ENCODE data around the gene IFT74. TPM values are rescaled to one million over a fixed set of nuclear protein-coding genes. Genes with fewer than 3 reads are reported as not detected.

IFT74 gene
- total RNA-seq, 1 experiment from 2014 or later = 15.2 TPM

- DNase-seq (ENCODE audit: low spot score) (no peak), ATAC-seq (peak; percentile 13; the same call in 1 of the 2 replicates)
- ChIA-PET POLR2A (no interaction called here), CTCF (no interaction called here)
- Mint-ChIP-seq H3K4me1 (peaks cover 17% of the 10 kb centered on the region), H3K36me3 (no peaks in the 10 kb centered on the region), H3K4me3 (peak overlapping the region; percentile 12; the same call in 1 of the 2 replicates), H3K27ac (no peak overlapping the region), H3K9me3 (no peaks in the 10 kb centered on the region), H3K27me3 (ENCODE audit: low read depth) (no peaks in the 10 kb centered on the region)
- TF ChIP-seq ZBTB43 (CRISPR knock-in tag; IDR thresholded peaks at IDR 0.05) (no peak), CBFB (CRISPR knock-in tag; IDR thresholded peaks at IDR 0.05; ENCODE audit: low read depth) (no peak), TP53 (CRISPR knock-in tag; IDR thresholded peaks at IDR 0.05) (no peak), ERG (CRISPR knock-in tag; IDR thresholded peaks at IDR 0.05) (no peak), ZNF423 (CRISPR knock-in tag; IDR thresholded peaks at IDR 0.05) (no peak), ZNF317 (CRISPR knock-in tag; IDR thresholded peaks at IDR 0.05; ENCODE audit: borderline replicate concordance, low read depth) (no peak)
- TF ChIP-seq, protein P1, sequence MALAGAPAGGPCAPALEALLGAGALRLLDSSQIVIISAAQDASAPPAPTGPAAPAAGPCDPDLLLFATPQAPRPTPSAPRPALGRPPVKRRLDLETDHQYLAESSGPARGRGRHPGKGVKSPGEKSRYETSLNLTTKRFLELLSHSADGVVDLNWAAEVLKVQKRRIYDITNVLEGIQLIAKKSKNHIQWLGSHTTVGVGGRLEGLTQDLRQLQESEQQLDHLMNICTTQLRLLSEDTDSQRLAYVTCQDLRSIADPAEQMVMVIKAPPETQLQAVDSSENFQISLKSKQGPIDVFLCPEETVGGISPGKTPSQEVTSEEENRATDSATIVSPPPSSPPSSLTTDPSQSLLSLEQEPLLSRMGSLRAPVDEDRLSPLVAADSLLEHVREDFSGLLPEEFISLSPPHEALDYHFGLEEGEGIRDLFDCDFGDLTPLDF (CRISPR knock-in tag; IDR thresholded peaks at IDR 0.05) = no peak
Measured at GRCh38 chr9:27109621-27110020, 153.4 kb downstream of the IFT74 start.

- DNase-seq (ENCODE audit: low spot score) (no peak), ATAC-seq (no peak)
- H3K9me3 Mint-ChIP-seq = no peaks in the 10 kb centered on the region
- H3K36me3 Mint-ChIP-seq = no peaks in the 10 kb centered on the region
- H3K4me3 Mint-ChIP-seq = no peak overlapping the region
- POLR2A ChIA-PET = no interaction called here
- no peaks in the 10 kb centered on the region for H3K27me3 Mint-ChIP-seq (ENCODE audit: low read depth)
- H3K4me1 Mint-ChIP-seq = peaks cover 17% of the 10 kb centered on the region
- CTCF ChIA-PET = no interaction called here
- H3K27ac Mint-ChIP-seq = no peak overlapping the region
- TF ChIP-seq PREB (CRISPR knock-in tag; IDR thresholded peaks at IDR 0.05; ENCODE audit: borderline replicate concordance) (no peak), GRHL2 (CRISPR knock-in tag; IDR thresholded peaks at IDR 0.05; ENCODE audit: insufficient replicate concordance, severe bottlenecking) (no peak), USF1 (CRISPR knock-in tag; IDR thresholded peaks at IDR 0.05) (no peak), ATF6 (CRISPR knock-in tag; IDR thresholded peaks at IDR 0.05) (no peak), ETV6 (CRISPR knock-in tag; IDR thresholded peaks at IDR 0.05) (no peak), ZSCAN18 (CRISPR knock-in tag; IDR thresholded peaks at IDR 0.05) (no peak), ZNF232 (CRISPR knock-in tag; IDR thresholded peaks at IDR 0.05) (no peak), PRRX2 (CRISPR knock-in tag; IDR thresholded peaks at IDR 0.05) (no peak), SMAD4 (CRISPR knock-in tag; IDR thresholded peaks at IDR 0.05) (no peak), ZBTB21 (CRISPR knock-in tag; IDR thresholded peaks at IDR 0.05; ENCODE audit: borderline replicate concordance) (no peak), ZNF416 (CRISPR knock-in tag; IDR thresholded peaks at IDR 0.05) (no peak), TCF7 (CRISPR knock-in tag; IDR thresholded peaks at IDR 0.05; ENCODE audit: low read depth) (no peak), ZNF317 (CRISPR knock-in tag; IDR thresholded peaks at IDR 0.05; ENCODE audit: borderline replicate concordance, low read depth) (no peak)
- TF ChIP-seq, protein P2, sequence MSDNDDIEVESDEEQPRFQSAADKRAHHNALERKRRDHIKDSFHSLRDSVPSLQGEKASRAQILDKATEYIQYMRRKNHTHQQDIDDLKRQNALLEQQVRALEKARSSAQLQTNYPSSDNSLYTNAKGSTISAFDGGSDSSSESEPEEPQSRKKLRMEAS (CRISPR knock-in tag; IDR thresholded peaks at IDR 0.05) = no peak
- TF ChIP-seq, protein P3, sequence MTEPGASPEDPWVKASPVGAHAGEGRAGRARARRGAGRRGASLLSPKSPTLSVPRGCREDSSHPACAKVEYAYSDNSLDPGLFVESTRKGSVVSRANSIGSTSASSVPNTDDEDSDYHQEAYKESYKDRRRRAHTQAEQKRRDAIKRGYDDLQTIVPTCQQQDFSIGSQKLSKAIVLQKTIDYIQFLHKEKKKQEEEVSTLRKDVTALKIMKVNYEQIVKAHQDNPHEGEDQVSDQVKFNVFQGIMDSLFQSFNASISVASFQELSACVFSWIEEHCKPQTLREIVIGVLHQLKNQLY (CRISPR knock-in tag; IDR thresholded peaks at IDR 0.05) = no peak
Measured at GRCh38 chr9:27110181-27110580, 154.0 kb downstream of the IFT74 start.

Measured in WTC11 (cell line).